HCT116 (cell line): ENCODE measurements around the gene COBL. TPM values are rescaled to one million over a fixed set of nuclear protein-coding genes. Genes with fewer than 3 reads are reported as not detected.

Experiments used
- ATAC-seq: fragments of 200-7000 bp; cut with Tn5 transposase; 2 replicates; pipeline ENCODE4 v1.9.1; 2020; ENCODE audit warnings: mild to moderate bottlenecking, moderate library complexity
- BruUV-seq: library from RNA; stranded (reverse); fragments of 400-500 nt; replicated peaks from 2 replicates; lab custom pipeline; 2021; lab: Mats Ljungman, UMichigan
- CTCF ChIA-PET: fragments of 300-600 bp; sonication (Branson Sonifier 250); formaldehyde crosslinking; loops from one replicate; lab custom pipeline; 2021; ENCODE audit warnings: antibody characterized with exemption; lab: Charles Lee
- POLR2A ChIA-PET: fragments of 300-600, 350-600 bp; sonication (Branson Sonifier 250); formaldehyde crosslinking; loops from one replicate; lab custom pipeline; 2021; ENCODE audit warnings: antibody characterized with exemption; lab: Charles Lee
- RAD21 ChIA-PET, 2 experiments: fragments of 300-600 bp; sonication (Branson Sonifier 250); formaldehyde crosslinking; loops; one replicate each; lab custom pipeline; 2023; ENCODE audit warnings: low total read pairs in 2 of 2; ENCODE audit not compliant: uncharacterized antibody in 2 of 2, unreplicated experiment in 2 of 2, low non-redundant PET in 1 of 2; lab: Charles Lee
- DNase-seq: peaks from one replicate; pipeline ENCODE4 v3.0.0-alpha.2; 2010; ENCODE audit warnings: low read depth, low spot score
- H2AFZ ChIP-seq: fragments of 200-600 bp; shearing (Covaris generic), sonication (generic); 2 replicates; pipeline ENCODE4 v1.6.1; 2017; ENCODE audit warnings: low read depth, mixed run types, mixed read lengths, antibody characterized with exemption, low read length; ENCODE audit not compliant: poor library complexity, severe bottlenecking
- H3K27ac ChIP-seq: 2 replicates; pipeline ENCODE4 v1.5.1; 2012; ENCODE audit warnings: low read depth, low read length
- H3K27me3 ChIP-seq: fragments of 200-600 bp; sonication (generic); 2 replicates; pipeline ENCODE4 v1.6.1; 2016; ENCODE audit warnings: mixed run types, low read length, mixed read lengths; ENCODE audit not compliant: insufficient read depth
- H3K36me3 ChIP-seq, 2 experiments: fragments of 200-500 bp in 1 of 2; fragments of 200-600 bp in 1 of 2; sonication (Bioruptor generic) in 1 of 2; sonication (generic) in 1 of 2; 2 replicates each; pipeline versions ENCODE4 v1.5.1 to v1.6.1; 2014 to 2016; ENCODE audit warnings: low read length in 2 of 2, inconsistent platforms in 1 of 2, mixed read lengths in 1 of 2, mixed run types in 1 of 2; ENCODE audit not compliant: insufficient read depth in 2 of 2, control insufficient read depth in 1 of 2
- H3K4me1 ChIP-seq, 2 experiments: fragments of 200-600 bp in 1 of 2; sonication (generic) in 1 of 2; 2 replicates each; pipeline versions ENCODE4 v1.5.1 to v1.6.1; 2012 to 2017; ENCODE audit warnings: low read length in 2 of 2, inconsistent platforms in 1 of 2, mild to moderate bottlenecking in 1 of 2, mixed read lengths in 1 of 2, mixed run types in 1 of 2, moderate library complexity in 1 of 2; ENCODE audit not compliant: insufficient read depth in 2 of 2, control insufficient read depth in 1 of 2
- H3K4me2 ChIP-seq: fragments of 200-600 bp; sonication (generic); 2 replicates; pipeline ENCODE4 v1.6.1; 2017; ENCODE audit warnings: mixed run types, low read length, mixed read lengths
- H3K4me3 ChIP-seq, 2 experiments: fragments of 200-600 bp in 1 of 2; sonication (generic) in 1 of 2; replicated peaks in 1 of 2; 2 replicates each; pipeline ENCODE4 v1.5.1; 2011 to 2016; ENCODE audit warnings: low read length in 2 of 2, control low read depth in 1 of 2, low read depth in 1 of 2, mild to moderate bottlenecking in 1 of 2, mixed read lengths in 1 of 2, mixed run types in 1 of 2
- H3K79me2 ChIP-seq: fragments of 200-600 bp; sonication (generic); 2 replicates; pipeline ENCODE4 v1.6.1; 2017; ENCODE audit warnings: mild to moderate bottlenecking, mixed run types, low read length, moderate library complexity, mixed read lengths; ENCODE audit not compliant: insufficient read depth
- H3K9ac ChIP-seq: fragments of 200-600 bp; sonication (generic); 2 replicates; pipeline ENCODE4 v1.6.1; 2016; ENCODE audit warnings: low read length, mixed read lengths
- H3K9me2 ChIP-seq: fragments of 200-600 bp; sonication (generic), shearing (Covaris generic); 2 replicates; pipeline ENCODE4 v1.6.1; 2017; ENCODE audit warnings: mixed run types, mild to moderate bottlenecking, moderate library complexity; ENCODE audit not compliant: insufficient read depth
- H3K9me3 ChIP-seq, 2 experiments: fragments of 200-500 bp in 1 of 2; fragments of 200-600 bp in 1 of 2; sonication (Bioruptor generic) in 1 of 2; sonication (generic) in 1 of 2; 2 replicates each; pipeline ENCODE4 v1.6.1; 2014 to 2017; ENCODE audit warnings: low read length in 2 of 2, mixed read lengths in 2 of 2, inconsistent platforms in 1 of 2, low read depth in 1 of 2, mild to moderate bottlenecking in 1 of 2, mixed run types in 1 of 2, moderate library complexity in 1 of 2; ENCODE audit not compliant: control insufficient read depth in 1 of 2, insufficient read depth in 1 of 2
- H4K20me1 ChIP-seq: fragments of 200-600 bp; sonication (generic), shearing (Covaris generic); 2 replicates; pipeline ENCODE4 v1.6.1; 2017; ENCODE audit warnings: mixed run types, mild to moderate bottlenecking, moderate library complexity; ENCODE audit not compliant: insufficient read depth
- JUND ChIP-seq: IDR thresholded peaks from 2 replicates; pipeline ENCODE4 v1.6.1; 2012
- REST ChIP-seq: IDR thresholded peaks from 2 replicates; pipeline ENCODE4 v1.6.1; 2012; ENCODE audit warnings: low read depth
- TCF7L2 ChIP-seq: IDR thresholded peaks from 2 replicates; pipeline ENCODE4 v1.7.0; 2011; ENCODE audit warnings: borderline replicate concordance, inconsistent platforms; ENCODE audit not compliant: insufficient read depth, insufficient read length; ENCODE audit errors: extremely low read depth
- YY1 ChIP-seq: IDR thresholded peaks from 2 replicates; pipeline ENCODE4 v1.6.1; 2011; ENCODE audit warnings: low read length, low read depth, moderate library complexity, mild to moderate bottlenecking; ENCODE audit not compliant: insufficient replicate concordance; ENCODE audit errors: extremely low read depth
- ZBTB33 ChIP-seq: IDR thresholded peaks from 2 replicates; pipeline ENCODE4 v1.6.1; 2011; ENCODE audit warnings: mild to moderate bottlenecking, low read length, moderate library complexity; ENCODE audit not compliant: insufficient replicate concordance; ENCODE audit errors: extremely low read depth
- ZFX ChIP-seq: fragments of 450-650 bp; IDR thresholded peaks from 2 replicates; pipeline ENCODE4 v1.6.1; 2017
- ZNF274 ChIP-seq: fragments of 200-500 bp; sonication (Bioruptor generic); IDR thresholded peaks from 2 replicates; pipeline ENCODE4 v1.6.1; 2014; ENCODE audit warnings: mild to moderate bottlenecking, low read depth, low read length, inconsistent platforms
- intact Hi-C: fragments of 100-400 bp; cut with micrococcal nuclease; formaldehyde crosslinking; loops from 2 replicates; pipeline ENCODE4 v1.10.0; 2022
- total RNA-seq: library from RNA; stranded (reverse); gene quantifications from one replicate; pipeline ENCODE4 v1.2.1, GENCODE V29; 2021; ENCODE audit not compliant: unreplicated experiment

COBL gene
- total RNA-seq, 1 experiment from 2014 or later: 19.3 TPM

- Histone ChIP-seq H3K4me1 (no peaks in the 10 kb centered on the region; a peak in 1 of 4 replicates), H2AFZ (no peak overlapping the region), H3K27ac (no peak overlapping the region), H3K4me2 (no peak overlapping the region), H3K9me2 (no peaks in the 10 kb centered on the region), H3K79me2 (no peaks in the 10 kb centered on the region), H3K4me3 (no peak overlapping the region), H4K20me1 (no peaks in the 10 kb centered on the region), H3K36me3 (no peaks in the 10 kb centered on the region), H3K9me3 (no peaks in the 10 kb centered on the region), H3K9ac (no peak overlapping the region)
- DNase-seq: no peak
- POLR2A ChIA-PET: no interaction called here
- RAD21 ChIA-PET: no interaction called here
- intact Hi-C loops: no loop called here
- no TSS peak for BruUV-seq
- no peak for ATAC-seq
- TF ChIP-seq REST (no peak), ZFX (no peak), TCF7L2 (no peak), YY1 (no peak), ZBTB33 (no peak), JUND (no peak), ZNF274 (no peak)
- TF ChIP-seq, all 23 proteins: peak for 0
- no peaks in the 10 kb centered on the region for H3K27me3 ChIP-seq
- CTCF ChIA-PET: no interaction called here
Observed at GRCh38 chr7:51025668-51026067, 290.9 kb downstream of the COBL start.
